HUES6 (cell line): ENCODE measurements around the gene OPRM1.

Source experiments
- H3K27ac ChIP-seq: 2 replicates; pipeline ENCODE4 v1.7.0; 2013; ENCODE audit warnings: low read depth, mild to moderate bottlenecking, low read length, inconsistent platforms
- H3K27me3 ChIP-seq: 2 replicates; pipeline ENCODE4 v1.6.1; 2013; ENCODE audit warnings: low read length; ENCODE audit not compliant: control insufficient read depth, insufficient read depth
- H3K36me3 ChIP-seq: 2 replicates; pipeline ENCODE4 v1.6.1; 2013; ENCODE audit warnings: low read length; ENCODE audit not compliant: control insufficient read depth, insufficient read depth
- H3K4me1 ChIP-seq: 2 replicates; pipeline ENCODE4 v1.6.1; 2013; ENCODE audit warnings: low read length; ENCODE audit not compliant: control insufficient read depth, insufficient read depth
- H3K4me3 ChIP-seq: 2 replicates; pipeline ENCODE4 v1.5.1; 2013; ENCODE audit warnings: low read depth, low read length
- H3K9ac ChIP-seq: one replicate; pipeline ENCODE4 v1.6.1; 2013; ENCODE audit warnings: mild to moderate bottlenecking, low read length
- H3K9me3 ChIP-seq: 2 replicates; pipeline ENCODE4 v1.6.1; 2013; ENCODE audit warnings: low read depth, low read length; ENCODE audit not compliant: control insufficient read depth, insufficient read depth

OPRM1 gene

GRCh38 chr6:154039231-154039842 lies at the start of gene OPRM1:
Gene OPRM1, plus strand, starts transcription at chr6:154039240. Its CDS starts 305 bp downstream, at chr6:154039545.
- Histone ChIP-seq H3K36me3 (no peaks in the 10 kb centered on the region), H3K9ac (no peak within 1 kb of the TSS), H3K27ac (no peak within 1 kb of the TSS), H3K4me3 (peak within 1 kb of the TSS; percentile 73), H3K27me3 (peaks cover 32% of the 10 kb centered on the region), H3K4me1 (no peaks in the 10 kb centered on the region), H3K9me3 (no peaks in the 10 kb centered on the region)

- H3K27me3 ChIP-seq, result no peaks in the 10 kb centered on the region
- H3K4me1 ChIP-seq, result peaks cover 3% of the 10 kb centered on the region
- no peaks in the 10 kb centered on the region for H3K9me3 ChIP-seq
- H3K4me3 ChIP-seq, result no peak overlapping the region
- no peak overlapping the region for H3K27ac ChIP-seq
- H3K9ac ChIP-seq, result no peak overlapping the region
- no peaks in the 10 kb centered on the region for H3K36me3 ChIP-seq
Measured at GRCh38 chr6:153989989-153990388, 49.1 kb upstream of the OPRM1 start.

- Histone ChIP-seq H3K4me1 (peaks cover 3% of the 10 kb centered on the region), H3K27me3 (no peaks in the 10 kb centered on the region), H3K9me3 (no peaks in the 10 kb centered on the region), H3K9ac (no peak overlapping the region), H3K27ac (no peak overlapping the region), H3K4me3 (no peak overlapping the region), H3K36me3 (no peaks in the 10 kb centered on the region)
Measured at GRCh38 chr6:153994004-153994403, 45.0 kb upstream of the OPRM1 start.

- Histone ChIP-seq H3K4me1 (peaks cover 3% of the 10 kb centered on the region), H3K9me3 (no peaks in the 10 kb centered on the region), H3K9ac (no peak overlapping the region), H3K4me3 (no peak overlapping the region), H3K27ac (no peak overlapping the region), H3K36me3 (no peaks in the 10 kb centered on the region), H3K27me3 (no peaks in the 10 kb centered on the region)
Measured at GRCh38 chr6:153994811-153995210, 44.2 kb upstream of the OPRM1 start.

GRCh38 chr6:153997221-153997620 lies 41.8 kb upstream of the OPRM1 start:
- H3K4me3 ChIP-seq, result no peak overlapping the region
- no peaks in the 10 kb centered on the region for H3K27me3 ChIP-seq
- no peaks in the 10 kb centered on the region for H3K9me3 ChIP-seq
- no peaks in the 10 kb centered on the region for H3K36me3 ChIP-seq
- H3K27ac ChIP-seq, result no peak overlapping the region
- H3K9ac ChIP-seq, result no peak overlapping the region
- H3K4me1 ChIP-seq, result peaks cover 3% of the 10 kb centered on the region

- H3K36me3 ChIP-seq, result no peaks in the 10 kb centered on the region
- H3K4me1 ChIP-seq, result no peaks in the 10 kb centered on the region
- no peak overlapping the region for H3K27ac ChIP-seq
- H3K9me3 ChIP-seq, result no peaks in the 10 kb centered on the region
- H3K4me3 ChIP-seq, result no peak overlapping the region
- no peak overlapping the region for H3K9ac ChIP-seq
- H3K27me3 ChIP-seq, result no peaks in the 10 kb centered on the region
Measured at GRCh38 chr6:154001494-154002285, 37.4 kb upstream of the OPRM1 start.

- no peak overlapping the region for H3K9ac ChIP-seq
- H3K4me3 ChIP-seq, result no peak overlapping the region
- H3K27me3 ChIP-seq, result no peaks in the 10 kb centered on the region
- no peaks in the 10 kb centered on the region for H3K9me3 ChIP-seq
- no peak overlapping the region for H3K27ac ChIP-seq
- no peaks in the 10 kb centered on the region for H3K4me1 ChIP-seq
- H3K36me3 ChIP-seq, result no peaks in the 10 kb centered on the region
Measured at GRCh38 chr6:154002894-154003293, 36.1 kb upstream of the OPRM1 start.

GRCh38 chr6:154010371-154010770 lies 28.7 kb upstream of the OPRM1 start:
- Histone ChIP-seq H3K4me3 (no peak overlapping the region), H3K9me3 (no peaks in the 10 kb centered on the region), H3K9ac (no peak overlapping the region), H3K4me1 (no peaks in the 10 kb centered on the region), H3K27me3 (no peaks in the 10 kb centered on the region), H3K27ac (no peak overlapping the region), H3K36me3 (no peaks in the 10 kb centered on the region)

- Histone ChIP-seq H3K36me3 (no peaks in the 10 kb centered on the region), H3K27ac (no peak overlapping the region)
Measured at GRCh38 chr6:154012852-154013251, 26.2 kb upstream of the OPRM1 start.

GRCh38 chr6:154017786-154018185 lies 21.3 kb upstream of the OPRM1 start:
- no peak overlapping the region for H3K27ac ChIP-seq
- H3K27me3 ChIP-seq, result no peaks in the 10 kb centered on the region
- no peaks in the 10 kb centered on the region for H3K4me1 ChIP-seq
- H3K36me3 ChIP-seq, result no peaks in the 10 kb centered on the region
- H3K9ac ChIP-seq, result no peak overlapping the region
- H3K4me3 ChIP-seq, result no peak overlapping the region
- H3K9me3 ChIP-seq, result no peaks in the 10 kb centered on the region

More at GRCh38 chr6:154012852-154013251, 26.2 kb upstream of the OPRM1 start:
- H3K4me3 ChIP-seq, result no peak overlapping the region
- H3K4me1 ChIP-seq, result no peaks in the 10 kb centered on the region
- no peaks in the 10 kb centered on the region for H3K9me3 ChIP-seq
- H3K9ac ChIP-seq, result no peak overlapping the region
- H3K27me3 ChIP-seq, result no peaks in the 10 kb centered on the region

- H3K4me3 ChIP-seq, result no peak overlapping the region
- no peaks in the 10 kb centered on the region for H3K9me3 ChIP-seq
- H3K27me3 ChIP-seq, result no peaks in the 10 kb centered on the region
- H3K4me1 ChIP-seq, result no peaks in the 10 kb centered on the region
- H3K36me3 ChIP-seq, result no peaks in the 10 kb centered on the region
- H3K9ac ChIP-seq, result no peak overlapping the region
- no peak overlapping the region for H3K27ac ChIP-seq
Measured at GRCh38 chr6:154030646-154031045, 8.4 kb upstream of the OPRM1 start.
